RCC 7860 (cell line): ENCODE data around the gene PUM2.
"Not testable (repeated sequence)": the region's sequence is repeated elsewhere in the genome, so short reads cannot be mapped to it uniquely, and the experiment has no call there.

ENCODE experiments used
- DNase-seq: peaks from one replicate; pipeline ENCODE4 v3.0.0-alpha.2; 2015; ENCODE audit warnings: low spot score
- FAIRE-seq: peaks from 2 replicates; lab custom pipeline; 2012; peaks lifted over from hg19 to GRCh38; lab: Jason Lieb, UNC

Gene PUM2

DNA sequence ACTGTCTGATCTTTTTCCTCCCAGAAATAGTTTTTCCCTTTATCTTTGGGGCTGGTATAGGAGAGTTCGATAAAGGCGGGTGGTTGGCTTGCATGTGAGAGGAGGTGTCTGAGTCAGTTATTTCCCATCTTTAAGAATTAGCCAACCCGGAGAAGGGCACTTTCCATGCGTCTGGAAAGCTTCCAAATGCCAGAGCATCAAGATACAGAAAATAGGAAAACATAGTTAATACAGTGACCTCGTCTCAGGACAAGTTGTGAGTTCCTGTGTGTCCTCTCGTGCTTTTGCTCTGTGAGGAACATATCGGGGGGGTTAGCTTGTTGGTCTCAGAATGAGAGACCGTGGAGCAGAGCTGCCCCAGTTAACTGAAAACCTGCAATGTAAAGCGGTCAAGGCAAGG lies 18.7 kb upstream of the PUM2 start:
- FAIRE-seq, result no peak
- no peak for DNase-seq

DNA sequence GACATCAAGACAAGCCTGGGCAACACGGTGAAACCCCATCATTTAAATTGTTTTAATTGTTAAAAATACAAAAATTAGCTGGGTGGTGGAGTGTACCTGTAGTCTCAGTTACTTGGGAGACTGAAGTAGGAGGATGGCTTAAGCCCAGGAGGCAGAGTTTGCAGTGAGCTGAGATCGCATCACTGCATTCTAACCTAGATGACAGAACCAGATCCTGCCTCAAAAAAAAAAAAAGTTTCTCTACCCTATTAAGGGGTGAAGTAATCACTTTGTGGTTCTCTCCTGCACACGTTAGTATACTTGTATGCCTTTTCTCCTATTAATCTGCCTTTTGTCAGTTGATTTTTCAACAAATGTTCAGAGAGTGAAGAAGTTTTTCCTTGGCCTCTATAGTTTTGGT lies 18.1 kb upstream of the PUM2 start:
- FAIRE-seq, result no peak
- DNase-seq, result no peak

DNA sequence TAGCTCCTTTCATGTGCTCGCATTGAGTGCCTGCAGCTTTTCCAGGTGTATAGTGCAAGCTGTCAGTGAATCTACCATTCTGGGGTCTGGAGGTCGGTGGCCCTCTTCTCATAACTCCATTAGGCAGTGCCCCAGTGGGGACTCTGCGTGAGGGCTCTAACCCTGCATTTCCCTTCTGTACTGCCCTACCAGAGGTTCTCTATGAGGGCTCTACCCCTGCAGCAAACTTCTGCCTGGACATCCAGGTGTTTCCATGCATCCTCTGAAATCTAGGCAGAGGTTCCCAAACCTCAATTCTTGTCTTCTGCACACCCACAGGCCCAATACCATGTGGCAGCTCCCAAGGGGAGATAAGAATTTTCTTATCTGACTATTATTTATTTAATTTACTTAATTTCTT lies 17.3 kb upstream of the PUM2 start:
- FAIRE-seq, DNase-seq: not testable (repeated sequence)

DNA sequence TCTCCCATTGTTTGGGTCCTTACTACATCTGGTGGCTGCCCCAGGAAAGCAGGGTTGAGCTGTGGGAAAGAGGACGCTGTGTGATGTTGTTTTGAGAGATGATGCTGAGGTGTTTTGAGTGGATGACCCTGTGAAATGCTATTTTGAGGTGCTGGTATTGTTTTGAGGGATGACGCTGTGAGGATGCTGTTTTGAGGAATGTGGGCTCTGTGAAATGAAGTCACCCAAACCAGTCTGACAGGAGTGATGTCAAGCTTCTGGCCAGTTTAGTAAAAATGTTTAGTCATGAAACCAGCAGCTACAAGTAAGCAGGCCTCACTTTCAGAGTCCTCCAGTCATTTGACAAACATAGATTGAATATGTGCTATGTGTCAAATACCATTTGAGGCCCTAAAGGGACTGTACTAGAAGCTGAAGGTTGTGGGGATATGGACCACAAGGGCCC lies 16.1 kb upstream of the PUM2 start:
- DNase-seq (no peak), FAIRE-seq (no peak)

DNA sequence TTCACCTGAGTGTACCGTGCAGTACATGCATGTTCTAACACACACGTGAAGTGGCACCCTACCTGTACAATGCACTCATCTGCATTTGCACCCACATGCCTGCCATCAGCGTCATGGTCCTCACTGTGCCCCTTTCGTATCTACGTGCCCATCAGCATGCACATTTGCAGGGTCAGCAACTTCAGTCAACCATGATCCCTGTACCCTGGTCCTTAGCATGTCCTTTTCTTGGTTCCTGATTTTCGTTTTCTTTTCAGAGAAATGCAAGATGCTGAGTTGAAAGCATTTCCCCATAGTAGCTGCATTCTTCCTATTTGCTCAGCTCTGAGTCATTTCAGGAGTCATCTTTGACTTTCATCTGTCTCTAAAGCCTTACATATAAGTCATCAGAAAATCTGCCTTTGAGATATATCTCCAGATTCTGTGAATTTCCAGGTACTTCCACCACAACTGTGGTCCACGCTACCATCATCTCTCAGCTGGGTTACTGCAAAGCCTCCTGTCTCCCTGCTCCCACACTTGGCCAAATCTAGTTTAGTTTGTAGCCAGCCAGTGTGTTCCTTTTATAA lies 14.7 kb upstream of the PUM2 start:
- FAIRE-seq (peak; percentile 40), DNase-seq (peak; percentile 59)

DNA sequence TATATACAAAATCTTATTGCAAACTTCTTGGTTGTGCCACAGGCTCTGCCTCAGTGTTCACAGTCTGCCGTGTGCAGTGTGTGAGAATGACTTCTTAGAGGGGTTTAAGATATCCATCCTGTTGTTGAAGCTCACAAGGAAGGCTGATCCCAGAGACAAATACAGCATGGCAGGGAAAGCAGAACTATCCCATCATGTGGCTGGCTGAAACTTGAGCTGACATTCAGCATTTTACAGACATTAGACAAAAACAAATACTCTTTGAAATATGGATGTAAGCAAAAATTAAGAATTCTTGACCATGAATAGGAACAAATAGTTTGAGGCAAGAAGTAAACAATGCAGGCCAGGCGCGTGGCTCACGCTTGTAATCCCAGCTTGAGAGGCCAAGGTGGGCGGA lies 12.9 kb upstream of the PUM2 start:
- DNase-seq (no peak), FAIRE-seq (no peak)

DNA sequence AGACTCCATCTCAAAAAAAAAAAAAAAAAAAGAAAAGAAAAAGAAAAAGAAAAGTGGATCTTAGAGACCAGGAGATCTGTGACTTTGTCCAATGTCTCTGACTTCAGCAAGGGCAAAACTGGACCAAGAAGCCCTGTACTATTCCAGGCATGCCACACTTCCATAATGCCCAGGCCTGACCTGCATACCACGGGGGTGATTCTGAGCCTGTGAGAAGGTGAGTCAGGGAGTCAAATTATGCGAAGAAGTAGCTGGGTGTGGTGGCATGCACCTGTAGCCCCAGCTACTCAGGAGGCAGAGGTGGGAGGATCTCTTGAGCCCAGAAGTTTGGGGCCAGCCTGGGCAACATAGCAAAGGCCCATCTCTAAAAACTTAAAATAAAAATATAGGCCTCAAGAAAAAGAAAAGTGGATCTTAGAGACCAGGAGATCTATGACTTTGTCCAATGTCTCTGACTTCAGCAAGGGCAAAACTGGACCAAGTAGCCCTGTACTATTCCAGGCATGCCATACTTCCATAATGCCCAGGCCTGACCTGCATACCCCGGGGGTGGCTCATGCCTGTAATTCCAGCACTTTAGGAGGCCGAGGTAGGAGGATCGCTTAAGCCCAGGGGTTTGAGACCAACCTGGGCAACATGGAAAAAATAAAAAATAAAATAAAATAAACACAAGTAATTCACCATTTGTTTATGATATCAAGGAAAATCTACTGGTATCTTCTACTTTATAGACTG lies 12.2 kb upstream of the PUM2 start:
- FAIRE-seq, result no peak

DNA sequence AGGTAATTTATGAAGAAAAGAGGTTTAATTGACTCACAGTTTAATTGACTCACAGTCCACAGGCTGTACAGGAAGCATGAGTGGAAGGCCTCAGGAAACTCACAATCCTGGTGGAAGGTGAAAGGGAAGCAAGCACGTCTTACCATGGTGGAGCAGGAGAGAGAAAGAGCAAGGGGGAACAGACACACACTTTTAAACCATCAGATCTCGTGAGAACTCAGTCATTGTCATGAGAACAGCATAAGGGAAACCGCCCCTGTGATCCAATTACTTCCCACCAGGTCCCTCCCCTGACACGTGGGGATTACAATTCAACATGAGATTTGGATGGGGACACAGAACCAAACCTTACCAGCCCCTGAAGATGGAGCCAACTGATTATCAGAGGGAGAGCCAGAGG lies 11.2 kb upstream of the PUM2 start:
- FAIRE-seq (no peak), DNase-seq (no peak)

More for the DNA sequence above, 12.2 kb upstream of the PUM2 start:
- no peak for DNase-seq

DNA sequence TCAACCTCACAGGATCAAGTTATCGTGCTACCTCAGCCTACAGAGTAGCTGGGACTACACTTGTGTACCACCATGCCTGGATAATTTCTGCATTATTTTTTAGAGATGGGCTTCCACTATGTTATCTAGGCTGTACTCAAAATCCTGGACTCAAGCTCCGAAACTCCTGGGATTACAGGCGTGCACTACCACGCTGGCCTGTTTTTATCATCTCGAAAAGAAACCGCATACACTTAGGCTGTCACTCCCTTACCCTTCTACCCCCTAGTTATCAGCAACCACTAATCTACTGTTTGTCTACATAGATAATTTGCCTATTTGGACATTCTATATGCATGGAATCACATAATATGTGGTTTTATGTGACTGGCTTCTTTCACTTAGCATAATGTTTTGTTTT lies 8.5 kb upstream of the PUM2 start:
- FAIRE-seq, result no peak

DNA sequence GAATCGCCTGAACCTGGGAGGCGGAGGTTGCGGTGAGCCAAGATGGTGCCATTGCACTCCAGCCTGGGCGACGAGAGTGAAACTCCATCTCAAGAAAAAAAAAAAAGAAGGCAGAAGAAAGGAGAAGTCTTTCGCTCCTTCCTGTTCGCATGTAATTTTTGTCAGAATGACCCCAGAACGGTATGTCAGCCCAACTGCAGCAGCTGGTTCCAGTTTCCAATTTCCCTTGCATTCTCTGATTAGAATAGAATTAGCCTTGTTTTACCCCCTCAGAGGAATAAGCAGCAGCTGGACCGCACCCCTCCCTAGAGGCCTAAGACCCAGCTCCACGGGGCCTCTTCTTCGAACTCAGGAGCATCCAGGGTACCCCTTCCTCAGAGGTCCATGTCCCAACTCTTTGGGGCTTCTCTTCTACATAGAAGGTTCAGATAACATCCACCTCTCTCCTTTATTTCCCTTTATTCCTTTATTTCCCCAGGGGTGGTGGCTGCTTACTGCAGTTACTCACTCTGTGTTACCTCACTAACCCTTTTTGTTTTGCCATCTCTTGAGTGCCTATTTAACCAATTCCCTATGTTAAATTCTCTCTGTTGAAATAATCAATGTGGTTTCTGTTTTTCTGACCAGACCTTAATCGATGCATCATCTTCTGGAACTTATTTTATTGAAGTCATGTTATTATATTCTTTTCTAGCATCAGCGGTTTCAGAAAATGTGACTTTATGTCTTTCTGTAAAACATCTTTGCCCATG lies 7.2 kb upstream of the PUM2 start:
- DNase-seq (no peak), FAIRE-seq (no peak)

More for the DNA sequence above, 8.5 kb upstream of the PUM2 start:
- DNase-seq, result no peak

DNA sequence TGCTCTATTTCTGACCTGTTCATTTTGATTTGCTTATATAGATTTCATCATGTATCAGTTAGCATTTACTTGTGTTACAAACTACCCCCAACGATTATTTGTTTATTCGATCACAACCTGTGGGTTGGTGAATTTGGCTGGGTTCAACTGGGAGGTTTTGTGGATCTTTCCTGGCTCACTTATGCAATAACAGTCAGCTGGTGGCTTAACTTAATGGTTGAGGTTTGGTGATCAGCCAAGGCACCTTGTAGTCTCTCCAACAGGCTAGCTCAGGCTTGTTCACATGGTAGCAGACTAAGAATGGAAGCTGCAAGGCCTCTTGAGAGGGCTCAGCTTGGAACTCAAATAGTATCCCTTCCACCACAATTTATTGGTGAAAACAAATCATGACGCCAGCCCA lies 5.4 kb upstream of the PUM2 start:
- FAIRE-seq, result no peak
- DNase-seq, result no peak

DNA sequence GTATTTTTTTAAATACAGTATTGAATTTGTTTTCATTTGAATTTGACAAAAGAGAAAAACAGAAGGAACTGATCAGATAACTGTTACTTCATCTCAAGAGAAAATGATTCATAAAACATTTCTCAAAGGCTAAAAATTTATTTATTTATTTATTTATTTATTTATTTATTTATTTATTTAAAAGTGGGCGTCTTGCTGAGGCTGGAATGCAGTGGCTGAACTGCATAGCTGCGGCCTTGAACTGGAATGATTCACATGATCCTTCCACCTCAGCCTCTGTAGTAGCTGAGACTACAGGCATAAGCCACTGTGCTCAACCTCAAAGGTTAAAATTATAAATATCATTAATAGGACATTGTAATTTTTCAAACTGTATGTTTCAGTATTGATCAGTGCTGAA lies 4.5 kb upstream of the PUM2 start:
- no peak for FAIRE-seq
- DNase-seq, result no peak

DNA sequence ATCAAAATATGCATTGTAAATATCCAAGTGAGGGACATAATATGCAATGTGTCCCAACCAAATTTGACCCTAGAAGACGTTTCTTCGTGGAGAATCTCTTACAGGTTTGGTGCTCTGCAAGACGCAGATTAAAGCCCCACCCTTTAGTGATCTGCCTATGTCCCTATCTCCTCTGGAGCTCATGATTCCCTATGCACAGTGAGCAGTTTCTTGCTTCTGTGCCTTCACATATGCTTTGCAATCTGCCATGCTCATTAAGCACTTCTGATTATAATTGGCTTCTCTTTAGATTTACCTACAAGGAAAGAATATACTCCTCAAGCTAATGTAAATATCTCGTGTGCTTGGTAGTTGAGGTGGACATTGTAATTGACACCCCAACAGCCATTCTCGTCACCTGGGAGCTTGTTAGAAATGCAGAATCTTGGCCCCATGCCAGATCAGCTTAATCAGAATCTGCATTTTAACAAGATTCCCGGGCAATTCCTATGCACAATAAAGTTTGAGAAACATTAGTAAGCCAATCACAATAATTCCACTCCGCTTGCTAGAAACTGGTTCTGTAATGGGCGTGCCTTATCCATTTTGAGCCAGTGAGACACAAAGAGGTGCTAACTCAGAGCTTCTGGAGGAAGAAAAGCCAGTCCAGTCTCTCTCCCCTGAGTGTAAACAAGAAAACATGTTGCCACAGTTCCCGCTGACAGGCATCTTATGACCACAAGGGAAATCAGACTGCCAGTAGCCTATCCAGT lies 2.8 kb upstream of the PUM2 start:
- DNase-seq (no peak), FAIRE-seq (no peak)

DNA sequence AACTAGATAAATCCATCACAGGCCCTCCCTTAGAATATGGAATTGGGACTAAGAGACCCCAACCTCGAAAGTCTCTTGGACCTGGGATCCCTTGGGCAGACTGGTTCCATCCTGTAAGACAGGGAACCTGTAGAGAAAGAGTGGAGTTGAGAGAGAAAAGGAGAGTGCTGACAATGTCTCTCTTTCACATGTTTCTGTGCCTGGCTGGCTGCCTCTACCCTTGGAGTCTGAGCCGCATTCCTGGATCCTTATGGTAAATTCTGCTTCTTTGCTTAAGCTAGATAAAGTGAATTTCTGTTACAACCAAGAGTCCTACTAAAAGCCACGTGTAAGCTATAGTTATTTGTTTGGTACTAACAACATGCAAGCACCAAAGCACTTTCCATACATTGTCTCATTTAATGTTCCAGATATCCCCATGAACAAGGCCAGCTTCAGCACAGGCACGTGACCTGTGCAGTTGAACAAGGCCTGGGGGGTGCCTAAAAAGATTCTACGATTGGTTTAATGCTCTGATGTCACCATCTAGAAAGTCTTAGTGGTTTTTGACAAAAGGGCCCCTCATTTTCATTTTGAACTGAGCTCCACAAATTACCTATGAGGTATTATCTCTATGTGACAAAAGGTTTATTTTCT lies 2.1 kb upstream of the PUM2 start:
- FAIRE-seq (no peak), DNase-seq (no peak)

DNA sequence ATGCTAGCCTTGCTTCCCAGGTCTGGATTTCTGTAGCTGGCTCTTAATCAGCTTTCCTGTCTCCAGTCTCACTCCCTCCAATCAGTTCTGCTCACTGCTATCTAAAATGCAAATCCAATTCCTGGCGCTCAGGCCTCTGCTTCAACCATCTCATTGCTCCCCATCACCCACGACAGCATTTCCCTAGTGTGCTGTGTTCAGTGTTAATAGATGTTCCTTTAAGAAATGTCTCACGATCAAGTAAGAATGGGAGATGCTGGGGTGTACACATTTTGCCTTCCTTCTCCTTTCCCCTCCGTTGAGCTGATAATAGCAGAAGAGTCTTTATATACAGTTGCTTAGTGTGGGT lies 1.6 kb upstream of the PUM2 start:
- no peak for DNase-seq
- no peak for FAIRE-seq

DNA sequence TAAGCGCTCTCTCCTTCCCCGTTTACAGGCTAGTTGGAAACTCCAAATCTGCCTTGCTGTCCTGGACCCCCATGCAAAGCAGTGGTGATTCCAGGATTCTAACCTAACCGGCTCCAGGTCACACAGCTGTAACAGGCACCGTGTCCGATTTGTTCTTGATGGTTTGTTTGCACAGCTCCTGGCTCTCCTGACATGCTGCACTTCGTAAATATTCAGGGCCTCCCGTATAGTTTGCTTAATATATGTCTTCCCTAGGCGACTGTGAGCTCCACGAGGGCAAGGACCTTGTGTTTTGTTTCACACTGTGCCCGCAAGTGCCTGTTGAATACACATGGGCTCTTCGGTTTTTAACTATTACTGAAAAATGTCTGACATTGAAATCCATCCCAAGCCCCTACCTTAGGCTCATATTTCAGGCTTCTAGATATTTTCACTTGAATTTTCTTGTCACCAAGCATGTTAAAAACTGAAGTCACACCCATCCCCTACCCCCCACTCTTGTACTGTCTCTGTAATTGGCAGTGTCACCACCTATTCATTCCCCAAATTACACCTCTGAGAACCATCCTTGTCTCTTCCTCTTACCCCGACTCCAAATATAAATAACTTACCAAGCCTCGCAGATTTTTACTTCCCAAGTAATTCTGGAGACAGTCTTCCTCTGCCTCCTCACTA lies 1.0 kb upstream of the PUM2 start:
- no peak for DNase-seq

DNA sequence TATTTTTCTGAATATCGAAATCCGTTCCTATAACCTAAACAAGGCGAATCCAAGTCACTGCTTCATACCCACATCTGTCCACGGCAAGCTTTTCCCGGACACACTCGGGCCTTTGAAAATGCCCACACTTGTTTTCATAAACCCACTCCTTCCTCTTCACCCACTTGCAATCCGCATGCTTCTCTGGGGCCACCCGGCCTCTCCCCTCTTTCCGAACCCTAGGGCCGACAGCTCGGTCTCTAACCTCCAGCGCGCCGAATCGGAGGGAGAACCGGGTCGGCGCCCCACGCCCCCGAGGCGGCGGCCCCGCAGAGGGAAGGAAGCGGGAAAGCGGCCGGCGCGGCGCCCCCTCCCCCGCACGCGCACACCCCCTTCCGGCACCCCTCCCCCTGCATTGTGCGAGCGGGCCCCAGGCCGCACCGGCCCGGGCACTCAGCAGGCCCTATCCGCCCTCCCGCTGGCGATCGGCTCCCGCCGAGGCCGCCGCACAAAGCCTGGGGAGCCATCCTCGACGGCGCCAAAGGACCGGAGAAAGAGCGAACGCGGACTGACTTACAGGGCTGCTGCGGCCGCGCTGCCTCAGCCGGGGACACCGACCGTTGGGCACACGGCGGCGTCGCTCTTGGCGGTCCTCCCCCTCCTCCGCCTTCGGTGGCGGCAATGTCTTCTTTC lies 467 bp downstream of the PUM2 start:
- FAIRE-seq (no peak), DNase-seq (peak; percentile 32)

More for the DNA sequence above, 1.0 kb upstream of the PUM2 start:
- no peak for FAIRE-seq

DNA sequence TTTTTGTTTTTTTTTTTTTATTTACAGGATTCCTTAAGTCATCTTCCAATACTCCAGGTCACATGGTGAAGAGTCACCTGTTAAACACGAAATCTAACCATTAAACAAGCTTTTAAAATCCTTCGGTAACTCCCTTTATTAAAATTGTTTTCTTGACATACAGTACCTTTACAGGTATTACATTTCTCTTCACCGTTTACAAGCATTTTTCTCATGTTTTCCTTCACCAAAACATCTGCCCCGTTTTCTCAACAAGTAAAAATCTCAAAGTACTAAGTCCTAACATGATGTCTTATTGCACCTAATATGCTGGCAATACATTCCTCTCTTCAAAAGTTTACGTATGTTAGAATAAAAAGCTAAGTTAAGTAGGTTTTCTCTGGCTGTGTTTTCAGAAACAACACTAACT lies 1.1 kb downstream of the PUM2 start:
- FAIRE-seq (no peak), DNase-seq (no peak)

DNA sequence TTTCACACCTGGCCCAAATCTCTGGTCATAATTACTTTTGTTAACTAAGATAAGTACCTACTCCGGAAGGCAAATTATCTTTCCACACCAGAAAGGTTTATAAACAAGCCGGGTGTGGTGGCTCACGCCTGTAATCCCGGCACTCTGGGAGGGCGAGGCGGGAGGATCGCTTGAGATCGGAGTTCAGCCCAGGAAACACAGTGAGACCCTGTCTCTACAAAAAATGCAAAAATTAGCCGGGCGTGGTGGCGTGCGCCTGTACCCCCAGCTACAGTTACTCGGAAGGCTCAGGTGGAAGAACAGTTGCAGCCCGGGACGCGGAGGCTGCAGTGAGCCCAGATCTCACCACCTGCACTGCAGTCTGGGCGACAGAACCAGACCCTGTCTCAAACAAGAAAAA lies 2.1 kb downstream of the PUM2 start:
- FAIRE-seq (no peak), DNase-seq (no peak)
